AG04449 (cell line): ENCODE results near the gene VIPR2.

Experiments used
- CTCF ChIA-PET: fragments of 350-600 bp; formaldehyde crosslinking; extraction: SDS; loops from one replicate; lab custom pipeline; 2021; ENCODE audit warnings: antibody characterized with exemption; lab: Yijun Ruan, JAX
- POLR2A ChIA-PET: fragments of 400-600, 350-600 bp; formaldehyde crosslinking; extraction: SDS; loops from one replicate; lab custom pipeline; 2020; ENCODE audit warnings: antibody characterized with exemption, inconsistent platforms; lab: Yijun Ruan, JAX
- DNase-seq: peaks from one replicate; pipeline ENCODE4 v3.0.0-alpha.2; 2010; ENCODE audit warnings: low read depth, low spot score
- H3K4me3 ChIP-seq: 2 replicates; pipeline ENCODE4 v1.5.1; 2011; ENCODE audit warnings: low read depth, mild to moderate bottlenecking, control low read depth, low read length
- TF ChIP-seq, protein P1 (sequence below): IDR thresholded peaks from one replicate; pipeline ENCODE4 v1.5.1; 2011; ENCODE audit warnings: mild to moderate bottlenecking, moderate library complexity, low read length, control low read depth, inconsistent platforms; ENCODE audit not compliant: insufficient read depth; ENCODE audit errors: missing control alignments

Gene VIPR2

DNA sequence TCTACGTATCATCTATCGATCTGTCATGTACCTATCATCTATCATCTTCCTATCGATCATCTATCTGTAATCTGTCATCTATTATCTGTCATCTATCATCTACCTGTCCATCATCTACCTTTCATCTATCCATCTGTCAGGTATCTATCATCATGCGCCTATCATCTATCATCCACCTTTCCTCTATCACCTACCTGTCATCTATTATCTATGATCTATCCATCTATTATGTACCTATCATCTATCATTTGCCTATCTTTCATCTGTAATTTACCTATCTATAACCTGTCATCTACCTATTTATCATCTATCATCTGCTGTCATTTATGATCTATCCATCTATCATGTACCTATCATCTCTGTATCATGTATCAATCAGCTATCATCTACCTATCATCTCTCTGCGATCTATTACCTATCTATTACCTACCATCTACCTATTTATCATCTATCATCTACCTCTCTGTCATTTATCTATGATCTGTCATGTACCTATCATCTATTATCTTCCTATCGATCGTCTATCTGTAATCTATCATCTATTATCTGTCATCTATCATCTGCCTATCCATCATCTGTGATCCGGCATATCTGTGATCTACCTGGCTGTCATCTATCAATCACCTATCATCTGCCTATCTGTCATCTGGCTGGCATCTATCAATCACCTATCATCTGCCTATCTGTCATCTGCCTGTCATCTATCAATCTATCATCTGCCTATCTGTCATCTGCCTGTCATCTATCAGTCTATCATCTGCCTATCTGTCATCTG lies 1.6 kb upstream of the VIPR2 start:
- POLR2A ChIA-PET = no interaction called here
- H3K4me3 ChIP-seq = no peak overlapping the region
- TF ChIP-seq, protein P1, sequence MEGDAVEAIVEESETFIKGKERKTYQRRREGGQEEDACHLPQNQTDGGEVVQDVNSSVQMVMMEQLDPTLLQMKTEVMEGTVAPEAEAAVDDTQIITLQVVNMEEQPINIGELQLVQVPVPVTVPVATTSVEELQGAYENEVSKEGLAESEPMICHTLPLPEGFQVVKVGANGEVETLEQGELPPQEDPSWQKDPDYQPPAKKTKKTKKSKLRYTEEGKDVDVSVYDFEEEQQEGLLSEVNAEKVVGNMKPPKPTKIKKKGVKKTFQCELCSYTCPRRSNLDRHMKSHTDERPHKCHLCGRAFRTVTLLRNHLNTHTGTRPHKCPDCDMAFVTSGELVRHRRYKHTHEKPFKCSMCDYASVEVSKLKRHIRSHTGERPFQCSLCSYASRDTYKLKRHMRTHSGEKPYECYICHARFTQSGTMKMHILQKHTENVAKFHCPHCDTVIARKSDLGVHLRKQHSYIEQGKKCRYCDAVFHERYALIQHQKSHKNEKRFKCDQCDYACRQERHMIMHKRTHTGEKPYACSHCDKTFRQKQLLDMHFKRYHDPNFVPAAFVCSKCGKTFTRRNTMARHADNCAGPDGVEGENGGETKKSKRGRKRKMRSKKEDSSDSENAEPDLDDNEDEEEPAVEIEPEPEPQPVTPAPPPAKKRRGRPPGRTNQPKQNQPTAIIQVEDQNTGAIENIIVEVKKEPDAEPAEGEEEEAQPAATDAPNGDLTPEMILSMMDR = no peak
- CTCF ChIA-PET = no interaction called here
- DNase-seq = no peak

DNA sequence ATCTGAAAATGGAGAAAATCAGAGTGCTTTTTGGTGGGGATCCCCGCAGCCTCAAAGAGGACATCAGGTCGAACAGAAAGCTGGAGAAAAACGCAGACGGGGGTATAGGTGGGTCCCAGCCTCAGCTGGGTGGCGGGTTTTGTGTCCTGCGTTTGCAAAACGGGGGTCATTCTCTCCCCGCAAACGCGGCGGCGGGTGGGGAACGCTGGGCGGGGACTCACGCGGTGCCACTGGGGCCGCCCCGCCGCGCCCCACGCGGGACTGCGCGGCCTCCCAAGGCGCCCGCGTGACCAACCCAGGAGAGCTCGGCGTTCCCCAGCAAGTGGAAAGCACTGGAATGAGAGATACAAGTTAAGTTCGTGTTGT lies 806 bp upstream of the VIPR2 start:
- no peak for DNase-seq
- CTCF ChIA-PET = no interaction called here
- H3K4me3 ChIP-seq = no peak overlapping the region
- TF ChIP-seq, protein P1 = no peak
- POLR2A ChIA-PET = no interaction called here

DNA sequence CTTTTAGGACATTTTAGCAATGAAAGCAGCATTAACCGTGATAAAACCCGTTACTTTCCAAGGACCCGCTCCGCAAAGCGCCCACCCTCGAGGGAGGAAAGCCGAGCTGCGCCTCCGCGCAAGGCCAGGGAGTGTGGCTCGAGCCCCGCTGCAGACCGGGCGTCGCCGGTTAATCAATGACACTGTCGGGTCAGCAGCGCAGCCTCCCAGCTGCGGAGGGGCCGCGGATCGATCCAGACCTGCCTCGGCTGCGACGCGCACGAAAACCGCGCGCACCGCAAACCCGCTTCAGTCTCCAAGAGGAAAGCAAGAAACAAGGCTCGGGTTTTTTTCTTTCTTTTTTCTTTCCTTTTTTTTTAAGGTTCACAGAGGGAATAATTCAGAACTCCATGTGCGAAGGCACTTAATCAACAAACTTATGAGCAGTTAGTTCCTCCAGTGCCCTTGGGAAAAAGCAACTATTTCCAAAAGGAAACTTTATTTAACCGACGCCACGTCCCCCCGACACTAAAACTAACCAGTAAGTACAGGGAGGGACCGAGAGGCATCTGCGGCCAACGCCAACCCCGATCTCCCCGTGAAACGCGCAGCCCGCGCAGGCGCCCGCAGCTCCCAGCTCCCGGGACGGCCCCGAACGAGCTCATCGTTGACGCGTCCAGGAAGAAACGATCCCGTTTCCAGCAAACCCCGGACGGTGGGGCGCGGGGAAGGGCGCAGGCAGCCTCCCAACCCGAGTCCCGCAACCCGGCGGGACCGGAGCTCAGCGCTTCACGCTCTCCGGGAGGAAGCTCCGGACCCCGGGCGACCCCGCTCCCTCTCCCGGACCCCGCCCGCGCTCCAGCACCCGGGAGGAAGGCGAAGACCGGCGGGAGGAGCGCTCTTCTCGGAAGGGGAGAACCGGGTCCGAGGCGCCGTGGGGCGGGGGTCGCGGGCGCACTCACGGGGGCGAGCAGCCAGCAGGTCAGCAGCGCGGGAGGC lies 598 bp downstream of the VIPR2 start:
- CTCF ChIA-PET = no interaction called here
- no peak for DNase-seq
- POLR2A ChIA-PET = no interaction called here
- TF ChIP-seq, protein P1 = no peak
- no peak overlapping the region for H3K4me3 ChIP-seq

DNA sequence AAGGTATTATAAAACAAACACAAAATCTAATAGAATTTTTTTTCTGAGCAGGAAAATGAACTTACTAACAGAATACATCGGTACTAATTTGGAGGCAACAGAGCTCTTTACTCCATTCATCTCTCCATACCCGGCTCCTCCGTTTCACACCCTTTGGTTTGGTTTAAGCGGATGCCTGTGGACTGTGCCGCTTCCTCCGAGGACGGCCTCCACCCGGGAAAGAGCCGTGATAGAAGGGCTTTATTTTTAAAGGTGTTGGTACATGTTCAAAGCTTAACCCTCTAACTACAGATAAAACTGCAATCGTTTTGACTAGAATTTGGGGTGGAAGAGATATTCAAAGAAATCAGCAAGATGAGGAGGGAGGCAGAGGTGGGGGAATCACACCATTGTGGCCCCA lies 1.9 kb downstream of the VIPR2 start:
- TF ChIP-seq, protein P1 = no peak
- no peak overlapping the region for H3K4me3 ChIP-seq
- DNase-seq = no peak
- ChIA-PET POLR2A (no interaction called here), CTCF (no interaction called here)

DNA sequence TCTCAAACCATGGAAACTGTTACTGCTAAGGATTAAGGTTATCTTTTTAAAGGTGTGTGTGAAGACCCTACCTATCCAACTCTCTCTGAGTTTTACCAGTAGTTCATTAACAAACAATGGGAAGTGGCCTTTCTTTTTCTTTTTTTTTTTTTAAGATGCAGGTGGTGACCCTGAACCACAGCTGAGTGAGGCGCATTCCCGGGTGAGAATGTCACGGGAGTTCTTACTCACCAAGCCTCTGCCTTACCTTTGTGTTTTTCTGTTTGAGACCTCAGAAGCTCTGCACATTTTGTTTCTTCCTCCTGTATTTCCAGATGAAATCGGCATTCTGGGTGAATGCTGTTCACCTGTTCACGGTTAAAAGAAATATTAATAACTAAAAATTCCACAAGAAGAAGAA lies 2.5 kb downstream of the VIPR2 start:
- DNase-seq = no peak
- ChIA-PET POLR2A (no interaction called here), CTCF (no interaction called here)
- no peak overlapping the region for H3K4me3 ChIP-seq
- TF ChIP-seq, protein P1 = no peak

DNA sequence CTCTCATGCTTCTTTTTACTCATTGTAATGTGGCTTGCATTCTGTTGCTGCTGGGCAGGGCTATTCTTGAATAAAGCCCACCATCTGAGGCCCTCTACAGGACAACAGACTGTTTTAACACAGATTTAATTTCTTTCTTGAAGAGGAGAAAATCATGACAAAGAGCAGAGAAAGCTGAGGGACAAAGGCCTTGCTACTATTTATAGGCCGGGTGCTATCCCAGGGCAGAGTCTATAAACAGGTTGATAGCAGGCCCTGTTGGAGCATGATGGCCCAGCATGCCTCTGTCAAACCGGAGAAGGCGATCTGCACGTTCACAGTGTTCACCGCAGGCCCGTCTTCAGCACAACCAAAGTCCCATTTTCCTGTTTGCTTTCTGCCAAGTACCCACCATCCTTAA lies 3.0 kb downstream of the VIPR2 start:
- CTCF ChIA-PET = no interaction called here
- DNase-seq = no peak
- POLR2A ChIA-PET = no interaction called here
- H3K4me3 ChIP-seq = no peak overlapping the region
- TF ChIP-seq, protein P1 = no peak
